ENCODE data around the gene CARNS1.

The CARNS1 gene

DNA sequence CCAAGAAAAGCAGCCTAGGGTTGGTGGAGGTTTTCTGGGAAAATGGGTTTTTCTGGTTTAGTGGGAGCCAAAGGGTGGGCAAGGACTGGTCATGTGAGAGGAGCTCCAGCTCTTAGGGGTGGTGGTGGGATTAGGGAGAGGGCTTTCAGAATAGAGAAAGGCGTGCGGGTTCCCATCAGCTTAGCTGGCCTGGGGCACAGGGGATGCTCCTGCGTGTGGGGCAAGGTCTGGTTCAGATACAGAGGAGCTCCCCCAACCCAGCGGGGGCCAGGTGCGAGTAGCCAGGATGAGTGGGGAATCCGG, 52.9 kb downstream of the CARNS1 start:
- no peak for DNase-seq

- DNase-seq, result peak; percentile 83
Measured at GRCh38 chr11:67468759-67469507, 53.5 kb downstream of the CARNS1 start, which contains the start of gene TMEM134. TMEM134 (minus strand) TSS chr11:67469251; CDS start chr11:67469192, 59 bp downstream.

DNA sequence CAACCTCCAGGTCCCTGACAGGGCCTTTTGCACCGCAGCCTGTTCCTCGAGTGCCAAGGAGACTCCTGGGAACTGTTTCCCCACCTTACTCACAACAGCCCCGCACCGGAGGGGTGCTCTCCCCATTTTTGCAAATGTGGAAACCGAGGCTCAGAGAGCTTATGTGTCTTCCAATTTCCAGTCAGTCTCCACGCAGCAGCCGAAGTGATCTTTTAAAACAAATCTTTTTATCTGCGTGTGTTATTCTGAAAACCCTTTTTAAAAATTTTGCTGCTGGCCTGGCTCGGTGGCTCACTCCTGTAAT, 54.0 kb downstream of the CARNS1 start:
- DNase-seq, result no peak

GRCh38 chr11:67470337-67471002, 55.0 kb downstream of the CARNS1 start:
- DNase-seq, result no peak

DNA sequence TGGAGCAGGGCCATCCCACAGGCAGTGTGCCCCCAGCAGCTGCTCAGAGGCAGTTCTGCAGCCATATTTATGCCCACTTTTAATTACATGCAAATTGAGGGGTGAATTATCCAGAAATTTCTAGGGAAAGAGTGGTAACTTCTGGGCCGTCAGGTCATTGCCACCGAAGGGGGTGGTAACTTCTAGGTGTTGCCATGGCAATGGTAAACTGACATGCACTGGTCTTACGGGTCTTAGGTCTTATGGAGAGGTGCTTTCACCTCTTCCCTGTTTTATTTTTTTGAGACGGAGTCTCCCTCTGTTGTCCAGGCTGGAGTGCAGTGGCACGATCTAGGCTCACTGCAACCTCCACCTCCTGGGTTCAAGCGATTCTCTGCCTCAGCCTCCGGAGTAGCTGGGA, 57.4 kb downstream of the CARNS1 start:
- no peak for DNase-seq

Data from DMS153 (cell line).